Cardiac ventricle fibroblast (primary cell): ENCODE measurements around the gene CSPG5. TPM values are rescaled to one million over a fixed set of nuclear protein-coding genes. Genes with fewer than 3 reads are reported as not detected.

ENCODE experiments used
- total RNA-seq: library from RNA; depleted of rRNA; stranded (reverse); fragments of >200 nt; gene quantifications from 2 replicates; pipeline ENCODE4 v1.2.3, GENCODE V29; 2015

The CSPG5 gene
- total RNA-seq: not detected in 2 replicates

DNA sequence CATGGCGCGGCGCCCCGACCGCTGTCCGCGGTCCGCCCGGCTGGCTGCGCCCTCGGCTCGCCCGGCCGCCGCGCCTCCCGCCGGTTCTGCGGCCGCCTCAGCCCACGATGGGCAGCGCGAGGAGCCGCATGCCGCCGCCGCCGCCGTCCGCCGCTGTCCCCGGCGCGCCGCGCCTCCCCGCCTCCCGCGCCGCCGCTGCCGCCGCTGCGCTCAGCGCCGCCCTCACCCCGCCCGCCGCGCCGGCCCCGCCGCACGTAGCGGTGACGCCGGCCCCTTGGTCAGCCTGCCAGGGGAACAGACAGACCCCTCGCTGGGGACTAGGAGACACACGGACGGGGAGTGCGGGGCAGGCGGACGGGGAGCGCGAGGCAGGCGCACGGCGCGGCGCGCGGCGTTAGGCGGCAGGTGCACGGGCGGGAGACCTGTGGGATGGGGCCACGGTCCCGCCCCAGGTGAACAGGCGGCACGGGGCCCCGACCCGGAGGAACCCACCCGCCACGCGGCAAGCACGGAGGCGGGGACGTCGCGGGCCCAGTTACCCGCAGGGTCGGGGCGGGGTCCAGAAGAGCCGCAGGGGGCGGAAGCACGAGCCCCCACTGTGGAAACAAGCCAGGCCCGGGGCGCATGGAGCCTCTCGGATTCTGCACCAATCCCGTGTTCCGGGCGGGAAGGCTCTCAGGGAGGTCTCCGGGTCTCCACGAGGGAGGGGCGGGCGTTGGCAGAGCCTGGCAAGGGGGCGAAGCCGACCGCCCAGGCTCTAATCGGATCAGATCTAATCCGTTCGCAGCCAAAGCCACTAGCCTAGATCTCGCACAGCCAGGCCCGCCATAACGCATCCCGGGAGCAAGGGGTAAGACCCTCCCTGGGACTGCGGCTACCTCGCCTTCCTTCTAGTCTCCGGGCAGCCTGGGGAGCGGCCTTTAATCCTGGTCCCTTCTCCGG lies at the start of gene CSPG5:
TSS of gene CSPG5 (minus strand) at position 175 of the 942 bp plus-strand sequence. CDS start at position 3, 172 bp downstream.

GRCh38 chr3:47513125-47513929 lies 65.3 kb downstream of the CSPG5 start, which contains the start of gene ELP6:
TSS of gene ELP6 (minus strand) at chr3:47513712. CDS start at chr3:47513590, 122 bp downstream.

Other genes starting within 250 kb of the CSPG5 start
- 19.7 TPM in 2 replicates for gene PTPN23, start 197.8 kb downstream of the CSPG5 start, total RNA-seq
- 63.6 and 74.8 TPM in 2 replicates for gene SCAP, start 102.9 kb downstream of the CSPG5 start, total RNA-seq
- gene ELP6, start 65.2 kb downstream of the CSPG5 start, total RNA-seq: 22.9 and 31.6 TPM in 2 replicates
- 23.3 and 23.9 TPM in 2 replicates for gene SMARCC1, start 203.0 kb upstream of the CSPG5 start, total RNA-seq
- gene DHX30, start 224.3 kb upstream of the CSPG5 start, total RNA-seq: 34.9 and 45.6 TPM in 2 replicates